GM12891 (cell line): ENCODE results near the gene NEUROG3.

Experiments
- DNase-seq: peaks from one replicate; pipeline ENCODE4 v3.0.0; 2011; ENCODE audit warnings: low spot score; ENCODE audit not compliant: insufficient read length
- FAIRE-seq: peaks from 2 replicates; lab custom pipeline; 2011; peaks lifted over from hg19 to GRCh38; lab: Jason Lieb, UNC
- PAX5 ChIP-seq: IDR thresholded peaks from 2 replicates; pipeline ENCODE4 v1.6.1; 2011; ENCODE audit warnings: low read length, moderate library complexity, mild to moderate bottlenecking; ENCODE audit not compliant: insufficient read depth, severe bottlenecking
- POLR2A ChIP-seq: IDR thresholded peaks from 2 replicates; pipeline ENCODE4 v1.6.1; 2011; ENCODE audit warnings: low read depth, low read length, control low read depth
- POLR2AphosphoS5 ChIP-seq: IDR thresholded peaks from 2 replicates; pipeline ENCODE4 v1.6.1; 2011; ENCODE audit warnings: low read depth, low read length, control low read depth
- POU2F2 ChIP-seq: IDR thresholded peaks from 2 replicates; pipeline ENCODE4 v1.6.1; 2011; ENCODE audit warnings: low read depth, mild to moderate bottlenecking, control low read depth, low read length, moderate library complexity
- SPI1 ChIP-seq: IDR thresholded peaks from 2 replicates; pipeline ENCODE4 v1.6.1; 2011; ENCODE audit warnings: low read depth, low read length, control low read depth
- TAF1 ChIP-seq: IDR thresholded peaks from 2 replicates; pipeline ENCODE4 v1.6.1; 2011; ENCODE audit warnings: low read depth, low read length, control low read depth

NEUROG3 gene

GRCh38 chr10:69584624-69585023 is 11.4 kb upstream of the NEUROG3 start:
- TF ChIP-seq SPI1 (no peak), POLR2AphosphoS5 (no peak), PAX5 (no peak), POU2F2 (no peak)
- no peak for DNase-seq
- no peak for FAIRE-seq

- TF ChIP-seq POLR2AphosphoS5 (no peak), POLR2A (no peak), SPI1 (no peak), TAF1 (no peak), PAX5 (no peak), POU2F2 (no peak)
- FAIRE-seq (no peak), DNase-seq (no peak)
Observed at GRCh38 chr10:69583106-69583505, 9.9 kb upstream of the NEUROG3 start.

DNA sequence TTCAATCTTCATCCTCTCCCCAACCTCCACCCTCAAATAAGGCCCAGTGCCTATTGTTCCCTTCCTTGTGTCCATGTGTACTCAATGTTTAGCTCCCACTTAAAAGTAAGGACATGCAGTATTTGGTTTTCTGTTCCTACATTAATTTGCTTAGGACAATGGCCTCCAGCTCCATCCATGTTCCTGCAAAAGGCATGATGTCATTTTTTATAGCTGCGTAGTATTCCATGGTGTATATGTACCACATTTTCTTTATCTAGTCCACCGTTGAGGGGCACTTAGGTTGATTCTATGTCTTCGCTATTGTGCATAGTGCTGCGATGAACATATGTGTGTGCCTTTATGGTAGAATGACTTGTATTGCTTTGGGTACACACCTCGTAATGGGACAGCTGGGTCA is 7.2 kb upstream of the NEUROG3 start:
- TF ChIP-seq PAX5 (no peak), POLR2A (no peak), POLR2AphosphoS5 (no peak), TAF1 (no peak), POU2F2 (no peak), SPI1 (no peak)
- FAIRE-seq (no peak), DNase-seq (no peak)

DNA sequence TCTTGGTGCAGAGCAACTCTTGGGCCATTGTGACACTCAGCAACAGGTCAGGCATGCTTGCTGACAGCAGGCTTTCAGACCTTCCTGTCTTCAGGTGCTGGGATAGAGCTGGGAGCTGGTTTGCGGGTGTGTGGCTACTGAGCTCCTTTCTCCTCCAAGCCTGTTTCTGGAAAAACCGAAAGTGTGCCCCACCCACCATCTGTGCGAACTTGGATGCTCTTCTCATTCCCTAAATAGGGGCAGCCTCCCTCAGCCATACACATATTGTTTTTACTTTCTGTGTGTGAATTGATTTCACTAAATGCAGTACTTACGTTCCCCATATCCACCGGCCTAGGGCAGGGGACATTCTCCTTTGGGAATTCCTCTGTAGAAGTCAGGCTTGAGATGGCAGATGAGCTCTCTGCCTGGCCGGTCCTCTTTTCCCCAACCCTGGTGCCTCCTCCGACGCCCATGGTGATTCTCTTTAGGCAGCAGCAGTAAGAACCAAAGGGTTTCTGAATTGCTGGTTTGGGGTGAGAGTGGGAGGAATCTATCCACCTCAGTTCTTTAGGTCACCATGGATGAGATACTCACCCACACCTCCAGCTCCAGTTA is 6.3 kb upstream of the NEUROG3 start:
- TF ChIP-seq POLR2AphosphoS5: no peak
- no peak for TF ChIP-seq PAX5
- no peak for TF ChIP-seq SPI1
- TF ChIP-seq TAF1: no peak
- no peak for TF ChIP-seq POU2F2
- TF ChIP-seq POLR2A: no peak
- DNase-seq (no peak), FAIRE-seq (no peak)

DNA sequence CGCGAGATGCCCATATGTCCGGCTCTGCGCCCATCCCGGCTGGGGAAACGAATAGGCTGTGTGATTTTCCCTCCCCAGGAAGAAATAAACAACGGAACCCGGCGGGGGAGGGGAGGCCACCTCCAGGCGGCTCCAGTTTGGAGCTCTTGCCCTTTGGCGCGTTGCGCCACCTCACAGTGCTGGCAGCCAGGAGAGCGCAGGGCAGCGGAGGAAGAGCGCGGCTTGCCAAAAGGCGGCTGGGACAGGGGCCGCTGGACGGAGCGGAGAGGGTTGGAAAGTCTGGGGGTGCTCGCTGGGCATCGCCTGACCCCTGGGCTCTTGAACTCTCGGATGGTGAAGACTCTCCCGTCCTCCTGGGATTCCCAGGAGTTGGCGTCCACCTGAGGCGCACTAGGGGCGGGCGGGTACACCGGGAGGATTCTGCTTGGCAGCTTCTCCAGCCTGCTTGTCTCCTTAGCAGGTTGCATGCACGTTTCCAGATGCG is 5.3 kb upstream of the NEUROG3 start:
- TF ChIP-seq TAF1: no peak
- TF ChIP-seq PAX5: no peak
- no peak for TF ChIP-seq POLR2AphosphoS5
- no peak for TF ChIP-seq POU2F2
- TF ChIP-seq POLR2A: no peak
- no peak for TF ChIP-seq SPI1
- no peak for FAIRE-seq
- DNase-seq: no peak

DNA sequence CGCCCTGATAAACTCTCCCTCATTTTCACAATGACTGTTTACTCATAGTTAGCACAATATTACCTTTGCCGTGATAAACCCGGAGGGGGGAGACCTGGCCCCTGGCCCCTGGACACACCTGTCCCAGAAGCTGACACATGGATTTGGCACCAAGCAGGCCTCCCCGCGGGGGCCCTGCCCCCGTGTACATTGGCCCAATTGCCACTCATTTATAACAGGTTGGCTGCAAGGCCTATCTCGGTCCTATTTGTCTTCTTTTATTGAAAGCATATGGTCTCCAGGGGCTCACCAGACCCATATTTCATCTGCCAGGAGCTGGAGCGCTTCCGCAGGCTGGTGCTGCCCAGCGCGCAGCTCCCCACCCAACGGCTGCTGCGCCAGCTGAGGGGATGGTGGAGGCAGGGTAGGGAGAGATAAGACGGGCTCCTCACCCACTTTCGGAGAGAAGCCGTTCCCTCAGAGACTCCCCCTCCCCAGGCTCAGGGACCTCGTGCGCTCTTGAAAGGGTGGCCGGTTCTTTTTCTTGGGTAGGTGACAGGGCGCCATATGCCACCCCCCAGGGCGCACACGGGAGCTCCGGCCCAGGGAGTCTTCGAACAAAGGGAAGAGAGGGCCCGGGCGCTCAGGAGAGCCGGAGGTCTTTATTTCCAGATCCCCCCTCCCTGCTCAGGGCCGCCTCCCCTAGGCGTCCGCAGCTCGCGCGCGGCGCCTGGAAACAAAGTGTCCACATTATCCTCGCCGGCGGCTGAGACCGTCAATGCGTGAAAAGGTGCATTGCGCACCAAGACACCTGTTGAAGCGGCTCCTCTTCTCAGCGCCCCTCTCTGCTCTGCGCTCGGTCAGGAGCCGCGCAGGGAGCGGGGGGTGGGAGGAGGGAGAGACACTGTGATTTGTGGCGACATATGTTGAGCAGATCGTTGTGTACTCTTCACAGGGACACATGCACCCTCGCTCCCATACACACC is 4.3 kb upstream of the NEUROG3 start:
- DNase-seq (no peak), FAIRE-seq (no peak)
- TF ChIP-seq POLR2A: no peak
- TF ChIP-seq TAF1: no peak
- TF ChIP-seq SPI1: no peak
- no peak for TF ChIP-seq POLR2AphosphoS5
- no peak for TF ChIP-seq POU2F2
- TF ChIP-seq PAX5: no peak

GRCh38 chr10:69576334-69577011 is 3.3 kb upstream of the NEUROG3 start:
- DNase-seq: no peak
- no peak for FAIRE-seq

DNA sequence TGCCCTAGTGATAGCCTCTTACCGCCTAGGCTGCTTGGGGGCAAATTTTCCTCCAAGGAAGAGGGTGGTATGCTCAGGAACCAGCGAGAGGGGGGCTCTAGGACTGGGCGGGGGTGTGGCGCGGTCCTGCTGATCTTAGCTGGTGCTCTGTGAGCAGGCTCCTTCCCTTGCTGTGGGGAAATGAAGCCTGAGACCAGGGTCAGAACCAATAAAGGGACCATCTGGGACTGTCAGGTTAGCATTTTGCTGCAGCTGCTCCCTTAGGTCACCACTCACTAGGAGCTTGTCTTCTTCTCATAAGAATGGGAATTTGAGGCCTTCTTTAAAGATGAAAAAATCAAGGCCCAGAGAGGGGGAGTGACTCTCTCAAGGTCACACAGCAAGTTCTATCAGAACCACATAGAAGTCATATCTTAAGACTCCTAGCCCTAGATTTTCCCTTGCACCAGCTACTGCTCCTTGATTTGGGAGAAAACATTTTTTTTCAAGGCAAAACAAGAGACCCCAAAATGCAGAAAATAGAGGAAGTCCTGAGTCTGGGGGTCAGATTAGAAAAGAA is 2.0 kb upstream of the NEUROG3 start:
- FAIRE-seq (no peak), DNase-seq (no peak)
- TF ChIP-seq POLR2A: no peak
- no peak for TF ChIP-seq PAX5
- no peak for TF ChIP-seq POU2F2
- TF ChIP-seq TAF1: no peak
- no peak for TF ChIP-seq SPI1
- no peak for TF ChIP-seq POLR2AphosphoS5

More at GRCh38 chr10:69576334-69577011, 3.3 kb upstream of the NEUROG3 start:
- no peak for TF ChIP-seq TAF1
- no peak for TF ChIP-seq POLR2AphosphoS5
- no peak for TF ChIP-seq PAX5
- TF ChIP-seq POLR2A: no peak
- TF ChIP-seq SPI1: no peak
- no peak for TF ChIP-seq POU2F2

GRCh38 chr10:69574571-69574978 is 1.4 kb upstream of the NEUROG3 start:
- TF ChIP-seq SPI1 (no peak), POU2F2 (no peak), PAX5 (no peak), POLR2A (no peak), TAF1 (no peak), POLR2AphosphoS5 (no peak)
- no peak for FAIRE-seq
- DNase-seq: no peak
